SK-N-SH treated with all-trans-retinoic acid at 6 μM for 48 hours (cell line): Measurements from ENCODE around the gene STK35.

Experiments
- ATAC-seq: fragments of 200-7000 bp; cut with Tn5 transposase; 3 replicates; pipeline ENCODE4 v1.9.1; 2020; ENCODE audit warnings: mild to moderate bottlenecking, moderate library complexity
- ARNTL ChIP-seq: fragments of 450-650 bp; formaldehyde crosslinking; IDR thresholded peaks from 2 replicates; pipeline ENCODE4 v1.5.0; 2020; ENCODE audit warnings: low read depth, mild to moderate bottlenecking, moderate library complexity, borderline replicate concordance
- BACH2 ChIP-seq: fragments of 250-450 bp; sonication (Bioruptor Pico); IDR thresholded peaks from 2 replicates; pipeline ENCODE4 v1.9.0; 2021; ENCODE audit warnings: mild to moderate bottlenecking, borderline replicate concordance
- CSDC2 ChIP-seq: fragments of 250-450 bp; sonication (Bioruptor Pico); IDR thresholded peaks from 2 replicates; pipeline ENCODE4 v1.5.0; 2020; ENCODE audit warnings: mild to moderate bottlenecking, moderate library complexity
- ESRRG ChIP-seq: fragments of 250-450 bp; sonication (Bioruptor Pico); IDR thresholded peaks from 2 replicates; pipeline ENCODE4 v1.6.1; 2021; ENCODE audit warnings: mild to moderate bottlenecking
- GLIS3 ChIP-seq: fragments of 250-450 bp; sonication (Bioruptor Pico); IDR thresholded peaks from 2 replicates; pipeline ENCODE4 v1.5.0; 2020; ENCODE audit warnings: mild to moderate bottlenecking, moderate library complexity
- ISL1 ChIP-seq: fragments of 250-450 bp; sonication (Bioruptor Pico); IDR thresholded peaks from 2 replicates; pipeline ENCODE4 v2.1.2; 2022; ENCODE audit warnings: mild to moderate bottlenecking, moderate library complexity
- OSR1 ChIP-seq: fragments of 250-450 bp; sonication (Bioruptor Pico); IDR thresholded peaks from 2 replicates; pipeline ENCODE4 v1.8.0; 2022; ENCODE audit warnings: moderate library complexity, mild to moderate bottlenecking, inconsistent platforms
- PPARA ChIP-seq: fragments of 250-450 bp; sonication (Bioruptor Pico); IDR thresholded peaks from 2 replicates; pipeline ENCODE4 v1.5.0; 2020; ENCODE audit warnings: mild to moderate bottlenecking, borderline replicate concordance
- SNAI2 ChIP-seq: fragments of 250-450 bp; sonication (Bioruptor Pico); IDR thresholded peaks from 2 replicates; pipeline ENCODE4 v1.5.0; 2020; ENCODE audit warnings: mild to moderate bottlenecking, moderate library complexity
- TCF4 ChIP-seq: fragments of 250-450 bp; sonication (Bioruptor Pico); IDR thresholded peaks from 2 replicates; pipeline ENCODE4 v1.8.0; 2021; ENCODE audit warnings: mild to moderate bottlenecking, moderate library complexity, borderline replicate concordance
- TOX ChIP-seq: fragments of 250-450 bp; sonication (Bioruptor Pico); IDR thresholded peaks from 2 replicates; pipeline ENCODE4 v1.8.0; 2021; ENCODE audit warnings: mild to moderate bottlenecking, moderate library complexity, borderline replicate concordance
- ZC3H10 ChIP-seq: fragments of 250-450 bp; sonication (Bioruptor Pico); IDR thresholded peaks from 2 replicates; pipeline ENCODE4 v1.5.1; 2021; ENCODE audit warnings: mild to moderate bottlenecking, moderate library complexity
- ZFP3 ChIP-seq: fragments of 250-450 bp; sonication (Bioruptor Pico); IDR thresholded peaks from 2 replicates; pipeline ENCODE4 v1.5.0; 2020; ENCODE audit warnings: mild to moderate bottlenecking, moderate library complexity
- ZFP30 ChIP-seq: fragments of 450-650 bp; formaldehyde crosslinking; IDR thresholded peaks from 2 replicates; pipeline ENCODE4 v1.5.0; 2022; ENCODE audit warnings: mild to moderate bottlenecking, moderate library complexity
- ZNF565 ChIP-seq: fragments of 450-650 bp; formaldehyde crosslinking; conservative IDR thresholded peaks from 2 replicates; pipeline ENCODE4 v1.5.0; 2020; ENCODE audit warnings: low read depth, mild to moderate bottlenecking, moderate library complexity
- ZNF70 ChIP-seq: fragments of 450-650 bp; formaldehyde crosslinking; IDR thresholded peaks from 2 replicates; pipeline ENCODE4 v1.5.0; 2020; ENCODE audit warnings: mild to moderate bottlenecking, moderate library complexity
- ZNF8 ChIP-seq: fragments of 450-650 bp; formaldehyde crosslinking; IDR thresholded peaks from 2 replicates; pipeline ENCODE4 v1.5.0; 2020; ENCODE audit warnings: mild to moderate bottlenecking, moderate library complexity
- TF ChIP-seq, protein P1 (sequence below): fragments of 250-450 bp; sonication (Bioruptor Pico); IDR thresholded peaks from 2 replicates; pipeline ENCODE4 v1.5.1; 2021; ENCODE audit warnings: mild to moderate bottlenecking, moderate library complexity
- TF ChIP-seq, protein P2 (sequence below): fragments of 250-450 bp; sonication (Bioruptor Pico); IDR thresholded peaks from 2 replicates; pipeline ENCODE4 v1.5.1; 2020; ENCODE audit warnings: low read depth, mild to moderate bottlenecking, moderate library complexity
- TF ChIP-seq, protein P3 (sequence below): fragments of 250-450 bp; sonication (Bioruptor Pico); IDR thresholded peaks from 2 replicates; pipeline ENCODE4 v1.8.0; 2021; ENCODE audit warnings: low read depth, mild to moderate bottlenecking, moderate library complexity, borderline replicate concordance
- TF ChIP-seq, protein P4 (sequence below): fragments of 250-450 bp; sonication (Bioruptor Pico); IDR thresholded peaks from 2 replicates; pipeline ENCODE4 v1.5.0; 2020; ENCODE audit warnings: mild to moderate bottlenecking, moderate library complexity

The STK35 gene

DNA sequence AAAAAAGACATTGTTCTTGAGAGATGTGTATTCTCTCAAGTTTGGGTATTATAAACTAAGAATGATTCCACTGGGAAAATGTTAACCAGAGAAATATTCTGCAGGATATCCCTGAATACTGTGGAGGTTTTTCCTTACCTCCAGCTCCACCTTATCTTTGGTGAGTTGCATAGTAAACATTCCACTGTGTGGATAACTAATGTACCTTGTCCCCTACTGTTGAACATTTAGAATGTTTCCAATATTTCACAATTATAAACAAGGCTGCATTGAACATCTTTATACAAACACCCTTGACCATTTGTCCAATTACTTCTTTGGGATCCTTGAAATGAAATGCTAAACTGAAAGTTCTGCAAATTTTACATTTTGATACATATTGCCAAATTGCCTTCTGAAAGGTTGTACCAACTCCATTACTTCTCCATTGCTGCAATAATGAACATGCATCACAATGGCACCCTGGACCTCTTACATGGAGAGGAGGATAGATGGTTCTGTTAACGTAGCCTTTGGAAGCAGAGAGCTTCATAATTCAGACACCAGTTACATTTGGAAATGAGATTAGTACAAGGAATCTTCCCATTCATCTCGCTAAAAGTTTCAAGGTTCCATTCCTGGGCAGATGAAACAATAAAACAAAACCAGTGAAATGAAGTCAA lies 35.0 kb upstream of the STK35 start:
- no peak for ATAC-seq
- TF ChIP-seq, protein P1, sequence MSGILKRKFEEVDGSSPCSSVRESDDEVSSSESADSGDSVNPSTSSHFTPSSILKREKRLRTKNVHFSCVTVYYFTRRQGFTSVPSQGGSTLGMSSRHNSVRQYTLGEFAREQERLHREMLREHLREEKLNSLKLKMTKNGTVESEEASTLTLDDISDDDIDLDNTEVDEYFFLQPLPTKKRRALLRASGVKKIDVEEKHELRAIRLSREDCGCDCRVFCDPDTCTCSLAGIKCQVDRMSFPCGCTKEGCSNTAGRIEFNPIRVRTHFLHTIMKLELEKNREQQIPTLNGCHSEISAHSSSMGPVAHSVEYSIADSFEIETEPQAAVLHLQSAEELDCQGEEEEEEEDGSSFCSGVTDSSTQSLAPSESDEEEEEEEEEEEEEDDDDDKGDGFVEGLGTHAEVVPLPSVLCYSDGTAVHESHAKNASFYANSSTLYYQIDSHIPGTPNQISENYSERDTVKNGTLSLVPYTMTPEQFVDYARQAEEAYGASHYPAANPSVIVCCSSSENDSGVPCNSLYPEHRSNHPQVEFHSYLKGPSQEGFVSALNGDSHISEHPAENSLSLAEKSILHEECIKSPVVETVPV = no peak
- TF ChIP-seq, all 23 proteins: peak for 0

DNA sequence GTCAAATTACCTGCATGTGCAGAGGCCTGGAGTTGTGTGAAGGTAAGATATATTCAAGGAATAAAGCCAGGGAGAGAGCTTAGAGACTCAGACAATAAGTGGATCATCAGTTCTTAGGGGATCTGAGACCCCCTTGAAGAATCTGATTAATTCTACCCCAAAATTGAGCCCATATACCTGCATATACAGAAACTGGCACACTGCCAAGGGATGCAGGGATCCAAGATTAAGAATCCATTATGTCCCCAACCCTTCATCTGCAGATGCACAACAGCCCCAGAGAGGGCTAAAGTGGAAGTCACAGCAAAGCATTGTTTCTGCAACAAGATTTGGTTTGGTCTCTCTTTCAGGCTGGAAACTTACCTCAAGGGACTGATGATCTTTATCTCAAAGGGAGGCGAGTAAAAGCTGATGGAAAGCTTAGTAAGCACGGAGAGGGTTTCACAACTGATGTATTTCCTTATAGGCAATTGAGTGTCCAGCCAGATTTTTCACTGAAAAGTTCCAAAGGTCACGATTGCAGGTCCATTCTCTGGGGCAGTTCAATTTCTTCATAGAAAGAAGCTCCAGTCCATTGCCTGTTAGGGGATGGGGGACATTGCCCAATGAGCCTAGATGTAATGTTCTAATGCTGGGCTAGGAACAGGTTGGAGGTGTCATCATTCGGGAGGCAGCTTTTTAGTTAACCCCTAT lies 20.9 kb upstream of the STK35 start:
- TF ChIP-seq, protein P2, sequence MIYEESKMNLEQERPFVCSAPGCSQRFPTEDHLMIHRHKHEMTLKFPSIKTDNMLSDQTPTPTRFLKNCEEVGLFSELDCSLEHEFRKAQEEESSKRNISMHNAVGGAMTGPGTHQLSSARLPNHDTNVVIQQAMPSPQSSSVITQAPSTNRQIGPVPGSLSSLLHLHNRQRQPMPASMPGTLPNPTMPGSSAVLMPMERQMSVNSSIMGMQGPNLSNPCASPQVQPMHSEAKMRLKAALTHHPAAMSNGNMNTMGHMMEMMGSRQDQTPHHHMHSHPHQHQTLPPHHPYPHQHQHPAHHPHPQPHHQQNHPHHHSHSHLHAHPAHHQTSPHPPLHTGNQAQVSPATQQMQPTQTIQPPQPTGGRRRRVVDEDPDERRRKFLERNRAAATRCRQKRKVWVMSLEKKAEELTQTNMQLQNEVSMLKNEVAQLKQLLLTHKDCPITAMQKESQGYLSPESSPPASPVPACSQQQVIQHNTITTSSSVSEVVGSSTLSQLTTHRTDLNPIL (CRISPR knock-in tag) = no peak
- TF ChIP-seq ESRRG (CRISPR knock-in tag) (no peak), CSDC2 (CRISPR knock-in tag) (no peak), ZFP3 (no peak), PPARA (CRISPR knock-in tag) (no peak), ARNTL (CRISPR knock-in tag) (no peak), ZNF70 (CRISPR knock-in tag) (no peak), SNAI2 (CRISPR knock-in tag) (no peak), TCF4 (no peak), OSR1 (no peak), ISL1 (CRISPR knock-in tag) (no peak)
- TF ChIP-seq, protein P3, sequence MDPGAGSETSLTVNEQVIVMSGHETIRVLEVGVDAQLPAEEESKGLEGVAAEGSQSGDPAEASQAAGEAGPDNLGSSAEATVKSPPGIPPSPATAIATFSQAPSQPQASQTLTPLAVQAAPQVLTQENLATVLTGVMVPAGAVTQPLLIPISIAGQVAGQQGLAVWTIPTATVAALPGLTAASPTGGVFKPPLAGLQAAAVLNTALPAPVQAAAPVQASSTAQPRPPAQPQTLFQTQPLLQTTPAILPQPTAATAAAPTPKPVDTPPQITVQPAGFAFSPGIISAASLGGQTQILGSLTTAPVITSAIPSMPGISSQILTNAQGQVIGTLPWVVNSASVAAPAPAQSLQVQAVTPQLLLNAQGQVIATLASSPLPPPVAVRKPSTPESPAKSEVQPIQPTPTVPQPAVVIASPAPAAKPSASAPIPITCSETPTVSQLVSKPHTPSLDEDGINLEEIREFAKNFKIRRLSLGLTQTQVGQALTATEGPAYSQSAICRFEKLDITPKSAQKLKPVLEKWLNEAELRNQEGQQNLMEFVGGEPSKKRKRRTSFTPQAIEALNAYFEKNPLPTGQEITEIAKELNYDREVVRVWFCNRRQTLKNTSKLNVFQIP = no peak
- ATAC-seq = no peak

DNA sequence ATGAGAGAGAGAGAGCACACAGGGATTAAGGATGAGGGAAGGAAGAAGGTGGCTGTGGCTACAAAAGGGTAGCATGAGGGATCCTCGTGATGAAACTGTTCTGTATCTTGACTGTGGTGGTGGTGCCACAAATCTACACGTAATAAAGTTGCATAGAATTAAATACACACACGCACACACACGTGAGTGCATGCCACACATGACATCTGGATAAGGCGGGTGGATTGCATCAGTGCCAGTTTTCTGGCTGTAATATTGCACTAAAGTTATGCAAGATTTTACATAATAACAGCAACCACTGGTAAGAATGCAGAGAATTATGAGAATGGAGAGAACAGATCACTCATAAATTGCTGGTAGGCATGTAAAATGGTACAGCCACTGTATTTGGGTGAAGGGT lies 16.9 kb upstream of the STK35 start:
- ATAC-seq = no peak
- TF ChIP-seq ZNF565 (CRISPR knock-in tag) (no peak), GLIS3 (CRISPR knock-in tag) (no peak), ZNF8 (CRISPR knock-in tag) (no peak), SNAI2 (CRISPR knock-in tag) (no peak), BACH2 (CRISPR knock-in tag) (no peak), ARNTL (CRISPR knock-in tag) (no peak), ZC3H10 (CRISPR knock-in tag) (no peak), TOX (CRISPR knock-in tag) (no peak), ESRRG (CRISPR knock-in tag) (no peak), ZFP30 (CRISPR knock-in tag) (no peak)
- TF ChIP-seq, protein P3 = no peak
- TF ChIP-seq, protein P4, sequence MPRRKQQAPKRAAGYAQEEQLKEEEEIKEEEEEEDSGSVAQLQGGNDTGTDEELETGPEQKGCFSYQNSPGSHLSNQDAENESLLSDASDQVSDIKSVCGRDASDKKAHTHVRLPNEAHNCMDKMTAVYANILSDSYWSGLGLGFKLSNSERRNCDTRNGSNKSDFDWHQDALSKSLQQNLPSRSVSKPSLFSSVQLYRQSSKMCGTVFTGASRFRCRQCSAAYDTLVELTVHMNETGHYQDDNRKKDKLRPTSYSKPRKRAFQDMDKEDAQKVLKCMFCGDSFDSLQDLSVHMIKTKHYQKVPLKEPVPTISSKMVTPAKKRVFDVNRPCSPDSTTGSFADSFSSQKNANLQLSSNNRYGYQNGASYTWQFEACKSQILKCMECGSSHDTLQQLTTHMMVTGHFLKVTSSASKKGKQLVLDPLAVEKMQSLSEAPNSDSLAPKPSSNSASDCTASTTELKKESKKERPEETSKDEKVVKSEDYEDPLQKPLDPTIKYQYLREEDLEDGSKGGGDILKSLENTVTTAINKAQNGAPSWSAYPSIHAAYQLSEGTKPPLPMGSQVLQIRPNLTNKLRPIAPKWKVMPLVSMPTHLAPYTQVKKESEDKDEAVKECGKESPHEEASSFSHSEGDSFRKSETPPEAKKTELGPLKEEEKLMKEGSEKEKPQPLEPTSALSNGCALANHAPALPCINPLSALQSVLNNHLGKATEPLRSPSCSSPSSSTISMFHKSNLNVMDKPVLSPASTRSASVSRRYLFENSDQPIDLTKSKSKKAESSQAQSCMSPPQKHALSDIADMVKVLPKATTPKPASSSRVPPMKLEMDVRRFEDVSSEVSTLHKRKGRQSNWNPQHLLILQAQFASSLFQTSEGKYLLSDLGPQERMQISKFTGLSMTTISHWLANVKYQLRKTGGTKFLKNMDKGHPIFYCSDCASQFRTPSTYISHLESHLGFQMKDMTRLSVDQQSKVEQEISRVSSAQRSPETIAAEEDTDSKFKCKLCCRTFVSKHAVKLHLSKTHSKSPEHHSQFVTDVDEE = no peak
- TF ChIP-seq, all 23 proteins: peak for 0
